Effector memory CD8-positive, alpha-beta T cell (primary cell): ENCODE data around the gene AKAP13.

Experiments used
- ATAC-seq: fragments of 150-1000 bp; cut with Tn5 transposase; replicated peaks from 2 replicates; pipeline ENCODE4 v1.10.0; 2021; ENCODE audit warnings: mild to moderate bottlenecking, moderate library complexity
- DNase-seq, 3 experiments: peaks; one replicate each; pipeline ENCODE4 v3.0.0; 2021
- H3K27ac Mint-ChIP-seq, 2 donors: one replicate each; pipeline ENCODE4 v1.8.0; 2022; ENCODE audit warnings: mild to moderate bottlenecking in 2 of 2, mixed read lengths in 2 of 2, moderate library complexity in 2 of 2
- H3K27me3 Mint-ChIP-seq, 2 donors: one replicate each; pipeline ENCODE4 v1.8.0; 2022; ENCODE audit warnings: mixed read lengths in 2 of 2
- H3K36me3 Mint-ChIP-seq: one replicate; pipeline ENCODE4 v1.8.0; 2022; ENCODE audit warnings: mild to moderate bottlenecking, moderate library complexity, mixed read lengths; ENCODE audit not compliant: insufficient read depth
- H3K4me1 Mint-ChIP-seq, 2 donors: one replicate each; pipeline ENCODE4 v1.8.0; 2022; ENCODE audit warnings: low read depth in 2 of 2, mixed read lengths in 2 of 2
- H3K4me3 Mint-ChIP-seq, 2 donors: one replicate each; pipeline ENCODE4 v1.8.0; 2022; ENCODE audit warnings: mild to moderate bottlenecking in 2 of 2, mixed read lengths in 2 of 2, moderate library complexity in 2 of 2
- H3K9me3 Mint-ChIP-seq, 2 donors: one replicate each; pipeline ENCODE4 v1.8.0; 2022; ENCODE audit warnings: mixed read lengths in 2 of 2

AKAP13 gene

GRCh38 chr15:85757073-85757938 is 376.9 kb downstream of the AKAP13 start:
- no peak overlapping the region for H3K4me3 Mint-ChIP-seq
- H3K27me3 Mint-ChIP-seq = no peaks in the 10 kb centered on the region
- H3K36me3 Mint-ChIP-seq = peaks cover 30% of the 10 kb centered on the region
- DNase-seq (no peak), ATAC-seq (no peak)
- H3K4me1 Mint-ChIP-seq = peaks cover 0 to 6% of the 10 kb centered on the region in 2 donors
- no peaks in the 10 kb centered on the region for H3K9me3 Mint-ChIP-seq
- H3K27ac Mint-ChIP-seq = peak overlapping the region in 1 of 2 donors; percentile 57

- Mint-ChIP-seq H3K4me3 (no peak overlapping the region), H3K27ac (peak overlapping the region in 1 of 2 donors; percentile 57), H3K27me3 (no peaks in the 10 kb centered on the region), H3K9me3 (no peaks in the 10 kb centered on the region), H3K36me3 (peaks cover 26% of the 10 kb centered on the region), H3K4me1 (peaks cover 0 to 2% of the 10 kb centered on the region in 2 donors)
- ATAC-seq = no peak
- DNase-seq = no peak
These were observed 377.7 kb downstream of the AKAP13 start for GRCh38 chr15:85757939-85758654.

- DNase-seq = no peak
- H3K36me3 Mint-ChIP-seq = peaks cover 26% of the 10 kb centered on the region
- no peaks in the 10 kb centered on the region for H3K27me3 Mint-ChIP-seq
- H3K27ac Mint-ChIP-seq = peak overlapping the region in 1 of 2 donors; percentile 57
- H3K4me3 Mint-ChIP-seq = no peak overlapping the region
- ATAC-seq = no peak
- no peaks in the 10 kb centered on the region for H3K9me3 Mint-ChIP-seq
- H3K4me1 Mint-ChIP-seq = peaks cover 0 to 2% of the 10 kb centered on the region in 2 donors
These were observed 378.2 kb downstream of the AKAP13 start for GRCh38 chr15:85758655-85758978.

GRCh38 chr15:85759376-85759775 is 379.0 kb downstream of the AKAP13 start:
- Mint-ChIP-seq H3K9me3 (no peaks in the 10 kb centered on the region), H3K27ac (no peak overlapping the region), H3K27me3 (no peaks in the 10 kb centered on the region), H3K36me3 (peaks cover 24% of the 10 kb centered on the region), H3K4me1 (peaks cover 0 to 2% of the 10 kb centered on the region in 2 donors), H3K4me3 (no peak overlapping the region)
- DNase-seq (no peak), ATAC-seq (no peak)

GRCh38 chr15:85760049-85760448 is 379.6 kb downstream of the AKAP13 start:
- ATAC-seq = no peak
- Mint-ChIP-seq H3K27ac (no peak overlapping the region), H3K27me3 (no peaks in the 10 kb centered on the region), H3K4me1 (peaks cover 2 to 3% of the 10 kb centered on the region in 2 donors), H3K9me3 (no peaks in the 10 kb centered on the region), H3K4me3 (no peak overlapping the region), H3K36me3 (peaks cover 18% of the 10 kb centered on the region)
- no peak for DNase-seq

GRCh38 chr15:85760531-85761371 is 380.3 kb downstream of the AKAP13 start:
- no peak overlapping the region for H3K4me3 Mint-ChIP-seq
- DNase-seq (no peak), ATAC-seq (no peak)
- H3K4me1 Mint-ChIP-seq = peaks cover 2 to 3% of the 10 kb centered on the region in 2 donors
- no peak overlapping the region for H3K27ac Mint-ChIP-seq
- no peaks in the 10 kb centered on the region for H3K9me3 Mint-ChIP-seq
- H3K27me3 Mint-ChIP-seq = no peaks in the 10 kb centered on the region
- peaks cover 22% of the 10 kb centered on the region for H3K36me3 Mint-ChIP-seq

- Mint-ChIP-seq H3K4me1 (peaks cover 5 to 8% of the 10 kb centered on the region in 2 donors), H3K9me3 (no peaks in the 10 kb centered on the region), H3K27ac (no peak overlapping the region), H3K27me3 (no peaks in the 10 kb centered on the region), H3K4me3 (no peak overlapping the region), H3K36me3 (peaks cover 22% of the 10 kb centered on the region)
- ATAC-seq (no peak), DNase-seq (no peak)
These were observed 381.2 kb downstream of the AKAP13 start for GRCh38 chr15:85761635-85762034.

GRCh38 chr15:85762039-85762755 is 381.8 kb downstream of the AKAP13 start:
- H3K9me3 Mint-ChIP-seq = no peaks in the 10 kb centered on the region
- no peaks in the 10 kb centered on the region for H3K27me3 Mint-ChIP-seq
- H3K4me3 Mint-ChIP-seq = no peak overlapping the region
- H3K27ac Mint-ChIP-seq = no peak overlapping the region
- DNase-seq (no peak), ATAC-seq (no peak)
- H3K36me3 Mint-ChIP-seq = peaks cover 22% of the 10 kb centered on the region
- H3K4me1 Mint-ChIP-seq = peaks cover 5 to 8% of the 10 kb centered on the region in 2 donors

GRCh38 chr15:85762756-85763127 is 382.3 kb downstream of the AKAP13 start:
- no peak overlapping the region for H3K27ac Mint-ChIP-seq
- H3K27me3 Mint-ChIP-seq = no peaks in the 10 kb centered on the region
- ATAC-seq (no peak), DNase-seq (no peak)
- peaks cover 22% of the 10 kb centered on the region for H3K36me3 Mint-ChIP-seq
- peaks cover 5 to 13% of the 10 kb centered on the region in 2 donors for H3K4me1 Mint-ChIP-seq
- no peak overlapping the region for H3K4me3 Mint-ChIP-seq
- no peaks in the 10 kb centered on the region for H3K9me3 Mint-ChIP-seq

GRCh38 chr15:85763157-85763556 is 382.8 kb downstream of the AKAP13 start:
- Mint-ChIP-seq H3K4me1 (peaks cover 5 to 13% of the 10 kb centered on the region in 2 donors), H3K4me3 (no peak overlapping the region), H3K27ac (no peak overlapping the region), H3K27me3 (no peaks in the 10 kb centered on the region), H3K9me3 (no peaks in the 10 kb centered on the region), H3K36me3 (peaks cover 17% of the 10 kb centered on the region)
- ATAC-seq (no peak), DNase-seq (no peak)

- Mint-ChIP-seq H3K4me1 (peaks cover 5 to 13% of the 10 kb centered on the region in 2 donors), H3K27me3 (no peaks in the 10 kb centered on the region), H3K9me3 (no peaks in the 10 kb centered on the region), H3K4me3 (no peak overlapping the region), H3K27ac (peak overlapping the region in 1 of 2 donors; percentile 35), H3K36me3 (peaks cover 15% of the 10 kb centered on the region)
- DNase-seq (no peak), ATAC-seq (no peak)
These were observed 383.6 kb downstream of the AKAP13 start for GRCh38 chr15:85763673-85764633.

GRCh38 chr15:85764649-85765277 is 384.4 kb downstream of the AKAP13 start:
- ATAC-seq = no peak
- Mint-ChIP-seq H3K36me3 (peaks cover 8% of the 10 kb centered on the region), H3K9me3 (no peaks in the 10 kb centered on the region), H3K27me3 (no peaks in the 10 kb centered on the region), H3K4me1 (peaks cover 5 to 13% of the 10 kb centered on the region in 2 donors), H3K27ac (peak overlapping the region in 1 of 2 donors; percentile 35), H3K4me3 (no peak overlapping the region)
- no peak for DNase-seq
